Neutrophil (primary cell): Measurements from ENCODE around the gene IFITM1.
"Not testable (repeated sequence)": the region's sequence is repeated elsewhere in the genome, so short reads cannot be mapped to it uniquely, and the experiment has no call there.

Experiments used
- H3K27ac ChIP-seq: fragments of 200-600 bp; sonication (generic); 2 replicates; pipeline ENCODE4 v1.5.1; 2016; ENCODE audit warnings: mild to moderate bottlenecking, moderate library complexity
- H3K27me3 ChIP-seq: fragments of 200-600 bp; sonication (generic); 2 replicates; pipeline ENCODE4 v1.6.0; 2016; ENCODE audit warnings: mild to moderate bottlenecking
- H3K36me3 ChIP-seq: fragments of 200-600 bp; sonication (generic); 2 replicates; pipeline ENCODE4 v1.5.1; 2017
- H3K4me1 ChIP-seq, 2 experiments: fragments of 200-600 bp in 1 of 2; sonication (generic) in 1 of 2; 1 replicate in 1 of 2; 2 replicates in 1 of 2; pipeline versions ENCODE4 v1.5.1 to v1.6.1; 2013 to 2016; ENCODE audit warnings: low read depth in 1 of 2, low read length in 1 of 2, mild to moderate bottlenecking in 1 of 2, moderate library complexity in 1 of 2; ENCODE audit not compliant: control insufficient read depth in 1 of 2, insufficient read depth in 1 of 2
- H3K4me3 ChIP-seq, 2 experiments: fragments of 200-600 bp in 1 of 2; sonication (generic) in 1 of 2; 1 replicate in 1 of 2; 2 replicates in 1 of 2; pipeline ENCODE4 v1.5.1; 2013 to 2016; ENCODE audit warnings: low read depth in 1 of 2, low read length in 1 of 2, mild to moderate bottlenecking in 1 of 2, moderate library complexity in 1 of 2
- H3K9me3 ChIP-seq: fragments of 200-600 bp; sonication (generic); 2 replicates; pipeline ENCODE4 v1.5.1; 2016
- CTCF ChIP-seq: fragments of 200-600 bp; sonication (generic); IDR thresholded peaks from 2 replicates; pipeline ENCODE4 v1.5.1; 2016; ENCODE audit warnings: antibody characterized with exemption

The IFITM1 gene

GRCh38 chr11:304915-305843 lies 8.7 kb upstream of the IFITM1 start:
- H3K27ac ChIP-seq: peak overlapping the region; percentile 97
- H3K4me1 ChIP-seq: peaks cover 30 to 45% of the 10 kb centered on the region in 2 experiments
- no peaks in the 10 kb centered on the region for H3K9me3 ChIP-seq
- TF ChIP-seq CTCF: peak; percentile 64
- H3K27me3 ChIP-seq: peaks cover 17% of the 10 kb centered on the region
- H3K4me3 ChIP-seq: no peak overlapping the region
- peaks cover 13% of the 10 kb centered on the region for H3K36me3 ChIP-seq

GRCh38 chr11:305844-306211 lies 8.0 kb upstream of the IFITM1 start:
- Histone ChIP-seq H3K27me3 (peaks cover 11% of the 10 kb centered on the region), H3K9me3 (no peaks in the 10 kb centered on the region), H3K27ac (peak overlapping the region; percentile 97), H3K4me1 (peaks cover 30 to 45% of the 10 kb centered on the region in 2 experiments), H3K4me3 (no peak overlapping the region), H3K36me3 (peaks cover 13% of the 10 kb centered on the region)
- TF ChIP-seq CTCF: no peak

- peaks cover 13% of the 10 kb centered on the region for H3K36me3 ChIP-seq
- H3K27ac ChIP-seq: peak overlapping the region; percentile 97
- H3K9me3 ChIP-seq: no peaks in the 10 kb centered on the region
- peak overlapping the region; percentile 89 to 100 for H3K4me3 ChIP-seq
- H3K27me3 ChIP-seq: peaks cover 6% of the 10 kb centered on the region
- peaks cover 32 to 48% of the 10 kb centered on the region in 2 experiments for H3K4me1 ChIP-seq
- no peak for TF ChIP-seq CTCF
These were observed 7.0 kb upstream of the IFITM1 start for GRCh38 chr11:306645-307371.

GRCh38 chr11:307766-308708 lies 5.8 kb upstream of the IFITM1 start, which contains the start of gene IFITM2:
TSS of gene IFITM2 (plus strand) at chr11:307816. CDS start at chr11:308193, 377 bp downstream.
- Histone ChIP-seq H3K4me1 (peaks cover 44 to 61% of the 10 kb centered on the region in 2 experiments), H3K36me3 (peaks cover 13% of the 10 kb centered on the region), H3K27ac (peak within 1 kb of the TSS; percentile 97)

GRCh38 chr11:308740-309665 lies 4.8 kb upstream of the IFITM1 start:
- not testable (repeated sequence) for H3K9me3 ChIP-seq, H3K27me3 ChIP-seq
- peaks cover 13% of the 10 kb centered on the region for H3K36me3 ChIP-seq
- peak overlapping the region; percentile 89 to 100 for H3K4me3 ChIP-seq
- peak overlapping the region; percentile 97 for H3K27ac ChIP-seq
- H3K4me1 ChIP-seq: peaks cover 52 to 70% of the 10 kb centered on the region in 2 experiments

More at GRCh38 chr11:307766-308708, 5.8 kb upstream of the IFITM1 start, which contains the start of gene IFITM2:
- TF ChIP-seq CTCF: peak; percentile 81
- not testable (repeated sequence) for H3K9me3 ChIP-seq, H3K27me3 ChIP-seq
- H3K4me3 ChIP-seq: peak within 1 kb of the TSS; percentile 89 to 100

- Histone ChIP-seq H3K4me1 (peaks cover 53 to 70% of the 10 kb centered on the region in 2 experiments), H3K36me3 (peaks cover 15% of the 10 kb centered on the region), H3K27ac (peak overlapping the region; percentile 97), H3K4me3 (peak overlapping the region; percentile 89 to 100)
- H3K9me3 ChIP-seq, H3K27me3 ChIP-seq: not testable (repeated sequence)
These were observed 3.8 kb upstream of the IFITM1 start for GRCh38 chr11:309979-310572.

GRCh38 chr11:311013-311748 lies 2.7 kb upstream of the IFITM1 start:
- Histone ChIP-seq H3K4me1 (peaks cover 53 to 70% of the 10 kb centered on the region in 2 experiments), H3K36me3 (peaks cover 26% of the 10 kb centered on the region), H3K27ac (peak overlapping the region; percentile 95), H3K4me3 (peak overlapping the region; percentile 80 to 98)
- not testable (repeated sequence) for H3K27me3 ChIP-seq, H3K9me3 ChIP-seq
